ENCODE measurements around the gene COA8. TPM values are rescaled to one million over a fixed set of nuclear protein-coding genes. Genes with fewer than 3 reads are reported as not detected.
"Not testable (repeated sequence)": the region's sequence is repeated elsewhere in the genome, so short reads cannot be mapped to it uniquely, and the experiment has no call there.

Gene COA8
- total RNA-seq, 1 donor from 2014 or later: 25.9 TPM

GRCh38 chr14:103568952-103569351 lies 6.2 kb downstream of the COA8 start:
- intact Hi-C loops (cut with micrococcal nuclease): no loop called here

- intact Hi-C loops (cut with micrococcal nuclease): no loop called here
Measured at GRCh38 chr14:103569408-103569807, 6.6 kb downstream of the COA8 start.

GRCh38 chr14:103574104-103574503 lies 11.3 kb downstream of the COA8 start:
- intact Hi-C loops (cut with micrococcal nuclease): no loop called here

DNA sequence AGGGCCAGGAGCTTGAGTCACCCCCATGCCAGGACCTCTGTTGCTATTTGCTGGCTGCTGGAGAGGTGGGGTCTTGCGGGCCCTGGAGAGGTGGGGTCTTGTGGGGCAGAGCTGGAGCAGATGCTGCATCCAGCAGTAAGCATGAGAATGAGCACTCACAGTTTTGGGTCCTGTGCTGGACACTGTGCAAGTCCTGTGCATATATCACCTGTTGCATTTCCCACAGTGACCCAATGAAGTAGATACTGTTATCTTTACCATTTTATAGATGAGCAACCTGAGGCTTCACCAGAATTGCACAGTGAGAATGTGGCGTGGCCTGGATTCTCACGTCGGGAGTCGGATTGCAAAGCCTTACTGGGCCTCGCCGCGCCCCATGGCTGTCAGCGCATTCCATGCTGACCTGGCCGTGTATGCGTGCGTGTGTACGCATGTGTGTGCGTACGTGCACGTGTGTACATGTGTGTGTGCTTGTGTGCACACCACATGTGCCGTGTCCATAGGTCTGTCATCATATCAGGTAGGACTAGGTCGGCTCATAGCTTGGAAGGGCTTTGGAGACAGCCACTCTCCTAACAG lies 12.0 kb downstream of the COA8 start:
- intact Hi-C loops (cut with micrococcal nuclease): no loop called here

DNA sequence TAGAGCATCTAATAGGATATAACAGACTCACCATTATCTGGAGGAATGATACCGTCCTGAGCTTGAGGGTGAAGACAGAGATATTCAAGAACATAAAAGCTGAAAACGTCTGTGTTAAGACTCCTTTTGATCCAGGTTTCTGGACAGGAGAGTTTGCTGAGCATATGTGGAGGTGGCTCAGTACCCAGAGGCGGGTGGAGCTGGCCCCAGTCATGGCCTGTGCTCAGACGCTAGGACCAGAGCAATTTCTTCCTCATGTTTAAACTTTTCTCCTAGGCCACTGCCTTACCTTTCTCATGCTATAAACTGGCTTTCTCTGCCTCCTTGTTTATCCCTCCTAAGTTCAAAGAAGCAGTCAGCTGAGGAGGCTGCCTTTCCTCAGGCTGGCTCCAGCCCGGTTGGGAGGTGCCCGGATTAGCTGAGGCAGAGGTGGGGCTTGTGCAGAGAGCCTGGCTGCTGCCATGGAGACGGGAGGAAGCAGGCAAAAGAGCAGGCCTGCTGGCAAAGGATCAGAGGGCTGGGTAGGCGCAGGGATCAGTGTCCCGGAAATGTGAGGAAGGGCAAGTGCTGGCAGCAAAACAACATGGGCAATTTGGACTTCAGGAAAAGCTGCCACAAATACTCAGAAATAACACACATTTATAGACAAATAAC lies 13.7 kb downstream of the COA8 start:
- intact Hi-C loops (cut with micrococcal nuclease): no loop called here

DNA sequence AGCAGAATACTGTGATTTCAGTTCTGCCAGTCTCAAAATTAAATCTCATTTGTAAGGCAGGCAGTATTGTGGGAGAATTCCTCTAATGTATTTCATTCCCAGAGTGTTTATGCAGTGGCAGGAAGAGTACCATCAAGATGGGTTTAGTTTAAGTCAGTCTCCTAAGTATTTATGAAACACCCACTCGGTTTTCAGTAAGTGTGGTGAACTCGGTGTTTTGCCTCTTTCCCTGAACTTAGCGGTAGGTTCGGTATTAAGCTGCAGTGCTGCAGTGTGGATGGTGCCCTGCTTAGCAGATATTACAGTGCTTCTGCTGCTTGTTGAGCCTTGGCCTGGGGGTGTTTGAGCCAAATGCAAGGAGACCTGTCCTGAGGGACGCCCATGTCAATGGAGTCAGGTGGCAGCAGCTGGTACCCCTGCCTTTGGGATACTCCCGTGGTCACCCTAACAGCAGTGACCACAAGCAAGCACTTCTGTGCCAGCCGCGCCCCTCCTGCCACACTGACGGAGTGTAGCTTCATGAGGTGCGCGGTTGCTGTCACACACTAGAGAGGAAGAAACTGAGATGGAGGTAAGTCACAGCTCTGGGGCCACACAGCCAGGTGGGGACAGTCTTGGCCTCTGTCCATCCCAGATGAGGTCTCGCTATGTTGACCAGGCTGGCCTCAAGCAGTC lies 15.8 kb downstream of the COA8 start:
- intact Hi-C loops (cut with micrococcal nuclease): no loop called here

DNA sequence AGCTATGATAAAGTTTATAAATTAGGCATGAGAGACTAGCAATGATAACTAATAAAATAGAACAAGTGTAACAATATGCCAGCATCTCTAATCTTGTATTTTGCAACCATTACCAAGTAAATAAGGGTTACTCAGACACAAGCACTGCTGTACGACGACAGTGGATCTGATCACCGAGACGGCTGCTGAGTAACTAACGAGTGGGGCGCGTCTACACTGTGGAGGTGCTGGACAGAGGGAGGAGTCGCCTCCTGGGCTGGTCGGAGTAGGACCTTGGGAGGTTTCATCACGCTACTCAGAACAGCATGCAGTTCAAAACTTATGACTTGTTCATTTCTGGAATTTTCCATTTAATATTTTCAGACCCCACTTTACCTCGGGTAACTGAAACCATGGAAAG lies 18.4 kb downstream of the COA8 start:
- intact Hi-C loops (cut with micrococcal nuclease): no loop called here

DNA sequence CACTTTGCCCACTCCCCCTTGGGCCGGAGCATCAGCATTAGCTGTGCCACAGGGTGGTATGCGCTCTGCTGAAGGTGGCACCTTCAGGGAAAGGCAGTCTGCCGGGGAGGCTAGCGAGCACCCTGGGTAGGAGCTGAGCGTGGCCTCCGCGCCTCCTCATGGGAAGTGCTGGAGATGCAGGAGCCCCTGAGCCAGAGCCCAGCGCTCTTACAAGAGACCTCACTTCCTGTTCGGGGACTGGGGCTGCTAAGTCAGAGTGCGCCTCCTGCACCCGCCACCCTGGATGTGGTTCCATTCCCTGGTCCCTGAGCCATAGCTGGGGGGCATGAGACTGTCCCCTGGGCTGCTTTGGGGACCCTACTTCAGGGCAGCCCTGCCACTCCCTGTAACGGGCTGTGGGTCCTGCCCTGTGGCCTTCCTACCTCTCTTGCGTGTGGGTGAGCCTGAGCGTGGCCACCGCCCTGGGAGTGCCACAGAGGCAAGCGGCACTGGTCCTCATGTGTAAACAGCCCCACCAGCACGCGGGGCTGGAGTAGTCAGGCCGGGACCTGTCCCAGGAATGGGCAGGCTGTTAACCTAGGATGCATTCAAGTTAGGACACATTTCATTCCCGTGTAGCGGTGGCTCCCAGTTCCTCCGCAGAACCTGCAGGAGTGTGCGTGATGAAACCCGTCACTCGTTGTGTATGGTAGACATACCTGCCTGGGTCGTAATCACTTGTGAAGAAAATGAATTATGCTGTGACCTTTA lies 19.4 kb downstream of the COA8 start:
- intact Hi-C loops (cut with micrococcal nuclease): no loop called here

- intact Hi-C loops (cut with micrococcal nuclease): no loop called here
Measured at GRCh38 chr14:103584326-103584915, 21.7 kb downstream of the COA8 start.

DNA sequence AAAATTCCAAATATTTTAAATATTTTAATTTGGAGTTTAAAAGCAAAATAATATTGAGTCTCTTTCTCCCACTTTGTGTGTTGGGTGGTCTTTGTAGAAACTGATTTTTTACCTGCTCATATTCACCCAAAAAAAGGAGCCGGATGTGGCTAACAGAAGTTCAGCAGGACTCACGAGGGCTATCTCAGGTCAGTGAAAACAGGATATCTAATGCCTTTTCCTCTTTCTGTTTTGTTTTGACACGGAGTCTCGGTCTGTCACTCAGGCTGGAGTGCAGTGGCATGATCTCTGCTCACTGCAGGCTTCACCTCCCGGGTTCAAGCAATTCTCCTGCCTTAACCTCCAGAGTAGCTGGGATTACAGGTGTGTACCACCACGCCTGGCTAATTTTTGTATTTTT lies 30.8 kb downstream of the COA8 start:
- intact Hi-C loops (cut with micrococcal nuclease): no loop called here

DNA sequence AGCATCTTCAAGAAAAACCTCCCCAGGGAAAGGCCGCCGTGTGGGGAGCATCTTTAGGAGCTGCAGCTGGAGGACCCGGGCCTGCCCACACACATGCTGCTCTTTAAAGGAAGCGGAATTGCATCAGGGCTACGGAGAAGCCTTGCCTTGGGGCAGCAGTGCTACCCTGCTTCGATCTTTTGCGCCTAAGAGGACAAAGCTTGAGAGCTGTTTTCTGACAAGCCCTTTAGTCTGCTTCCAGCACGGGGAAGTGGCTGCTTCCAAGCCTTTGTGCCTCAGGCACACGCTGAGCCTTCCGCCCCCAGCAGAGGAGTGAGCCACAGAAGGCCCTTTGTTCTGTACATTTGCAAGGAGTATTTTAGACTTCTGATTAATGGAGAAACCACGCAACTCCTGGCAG lies 31.5 kb downstream of the COA8 start:
- intact Hi-C loops (cut with micrococcal nuclease): no loop called here

DNA sequence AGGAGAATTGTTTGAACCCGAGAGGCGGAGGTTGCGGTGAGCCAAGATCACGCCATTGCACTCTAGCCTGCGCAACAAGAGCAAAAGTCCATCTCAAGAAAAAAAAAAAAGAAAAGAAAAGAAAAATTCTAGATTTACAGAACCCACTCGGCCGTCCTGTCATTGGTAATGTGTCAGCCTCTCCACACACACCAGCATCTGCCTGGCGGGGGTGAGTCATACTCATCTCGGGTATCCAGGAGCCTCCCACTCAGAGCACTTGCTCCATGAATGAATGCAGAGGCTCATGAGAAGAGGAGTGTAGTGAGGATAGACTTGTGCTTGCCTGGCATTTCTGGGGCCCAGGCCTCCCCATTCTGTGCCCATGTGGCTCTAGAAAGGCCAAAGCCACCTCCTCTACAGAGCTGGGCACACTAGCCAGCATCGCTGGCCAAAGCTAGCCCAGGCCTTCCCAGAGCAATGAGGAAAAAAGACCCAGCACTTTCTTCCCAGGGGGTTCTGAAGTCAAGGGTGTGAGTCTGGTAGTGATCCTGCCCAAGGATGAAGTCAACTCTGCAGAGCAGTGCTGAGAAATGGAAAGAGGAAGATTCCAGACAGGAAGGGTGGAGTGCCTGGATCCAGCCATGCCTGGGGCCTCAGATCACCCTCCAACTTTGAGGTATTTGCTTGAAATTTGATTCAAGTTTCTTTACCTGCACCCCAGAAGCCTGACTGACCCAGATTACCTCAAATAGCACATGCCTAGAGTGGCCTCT lies 35.0 kb downstream of the COA8 start:
- intact Hi-C loops (cut with micrococcal nuclease): no loop called here

DNA sequence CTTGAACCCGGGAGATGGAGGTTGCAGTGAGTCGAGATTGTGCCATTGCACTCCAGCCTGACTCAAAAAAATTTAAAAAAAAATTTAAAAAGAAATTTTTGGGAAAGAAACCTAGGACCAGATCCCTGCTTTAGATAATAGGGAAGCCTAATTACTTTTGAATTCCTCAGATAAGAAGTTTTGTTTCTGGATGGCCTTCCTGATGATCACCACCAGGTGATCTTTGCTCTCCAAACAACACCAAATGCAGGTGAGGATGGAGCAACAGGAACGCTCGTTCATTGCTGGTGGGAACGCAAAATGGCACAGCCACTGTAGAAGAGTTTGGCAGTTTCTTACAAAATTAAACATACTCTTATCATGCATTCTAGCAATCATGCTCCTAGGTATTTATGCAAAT lies 37.7 kb downstream of the COA8 start:
- intact Hi-C loops (cut with micrococcal nuclease): no loop called here

DNA sequence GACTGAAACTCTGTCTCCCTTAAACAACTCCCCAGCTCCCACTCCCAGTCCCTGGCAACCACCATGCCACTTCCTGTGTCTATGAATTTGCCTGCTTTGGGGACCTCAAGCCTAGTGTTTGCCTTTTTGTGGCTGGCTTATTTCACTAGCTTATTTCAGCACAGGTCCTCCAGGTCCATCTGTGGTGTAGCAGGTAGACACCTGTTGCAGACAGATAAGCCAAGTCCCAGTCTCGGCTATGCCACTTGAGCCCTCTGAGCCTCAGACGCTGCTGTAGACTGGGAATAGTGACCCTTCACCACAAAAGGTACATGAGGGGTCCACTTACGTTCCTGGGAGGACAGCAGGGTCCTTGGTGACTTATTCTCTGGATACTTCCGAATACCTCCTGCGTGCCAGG lies 41.9 kb downstream of the COA8 start:
- intact Hi-C loops (cut with micrococcal nuclease): no loop called here

DNA sequence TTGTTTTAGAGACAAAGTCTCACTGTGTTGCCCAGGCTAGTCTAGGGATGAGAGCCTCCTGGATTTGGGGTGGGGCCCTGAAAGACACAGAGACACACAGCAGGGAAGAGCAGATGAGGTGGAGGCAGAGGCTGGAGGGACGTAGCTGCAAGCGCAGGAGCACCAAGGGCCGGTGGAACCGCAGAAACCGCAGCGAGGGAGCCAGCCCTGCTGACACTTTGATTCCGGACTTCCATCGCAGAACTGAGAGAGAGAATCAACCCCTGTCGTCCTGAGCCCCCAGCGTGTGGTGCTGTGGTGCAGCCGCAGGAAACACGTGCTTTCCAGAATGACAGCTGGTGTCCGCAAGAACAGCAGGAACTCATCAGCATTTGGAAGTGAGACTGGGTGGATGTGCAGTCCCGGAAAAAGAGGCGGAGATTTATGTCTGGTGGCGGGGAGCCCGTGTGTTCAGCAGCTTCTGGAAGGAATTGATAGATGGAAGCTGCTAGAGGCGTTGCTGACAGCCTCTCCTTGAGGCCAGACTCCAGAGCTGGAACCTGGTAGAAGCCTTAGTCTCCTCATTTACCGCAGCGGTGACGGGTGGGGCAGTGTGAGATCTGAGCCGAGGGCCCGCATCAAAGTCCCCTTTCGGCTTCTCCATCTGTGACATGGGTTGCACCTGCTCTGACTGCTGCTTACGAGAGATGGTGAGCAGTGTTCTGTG lies 44.4 kb downstream of the COA8 start:
- intact Hi-C loops (cut with micrococcal nuclease): no loop called here

DNA sequence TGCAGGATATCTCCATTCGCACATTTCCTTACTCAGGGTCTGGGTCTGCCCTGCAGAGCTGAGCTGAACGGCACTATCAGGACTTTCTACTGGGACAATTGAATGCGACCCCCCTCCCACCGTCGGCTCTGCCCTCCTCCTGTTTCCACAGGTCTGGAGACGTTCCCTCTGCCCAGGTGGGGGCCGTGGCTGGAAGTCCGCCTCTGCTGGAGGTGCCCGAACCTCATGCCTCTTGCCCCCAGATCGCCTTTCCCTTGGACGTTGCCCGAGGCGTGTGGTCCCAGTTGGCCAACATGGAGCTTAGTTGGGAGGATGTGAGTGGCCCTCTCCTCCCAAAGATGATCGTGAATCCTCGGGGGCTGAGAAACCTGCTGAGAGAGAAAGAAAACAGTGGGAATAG lies 45.1 kb downstream of the COA8 start:
- intact Hi-C loops (cut with micrococcal nuclease): no loop called here

DNA sequence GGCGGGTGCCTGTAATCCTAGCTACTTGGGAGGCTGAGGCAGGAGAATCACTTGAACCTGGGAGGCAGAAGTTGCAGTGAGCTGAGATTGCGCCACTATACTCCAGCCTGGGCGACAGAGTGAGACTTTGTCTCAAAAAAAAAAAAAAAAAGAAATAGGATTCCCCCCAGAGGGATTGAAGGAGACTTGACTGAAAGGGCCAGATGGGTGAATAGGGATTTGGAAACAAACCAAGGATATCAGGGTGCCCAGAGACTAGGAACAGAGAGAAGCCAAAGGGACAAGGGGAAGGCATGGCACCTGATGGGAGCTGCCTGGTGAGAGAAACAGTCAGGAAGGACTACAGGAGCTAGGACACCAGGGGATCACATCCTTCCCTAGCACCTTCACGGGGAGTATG lies 46.3 kb downstream of the COA8 start:
- intact Hi-C loops (cut with micrococcal nuclease): not testable (repeated sequence)

- intact Hi-C loops (cut with micrococcal nuclease): no loop called here
Measured at GRCh38 chr14:103611215-103611614, 48.5 kb downstream of the COA8 start.

- intact Hi-C loops (cut with micrococcal nuclease): no loop called here
Measured at GRCh38 chr14:103613517-103613916, 50.8 kb downstream of the COA8 start.

- intact Hi-C loops (cut with micrococcal nuclease): no loop called here
Measured at GRCh38 chr14:103616635-103617300, 54.0 kb downstream of the COA8 start.
